Pancreas (tissue), 10 donors: ENCODE data around the gene C8B. TPM values are rescaled to one million over a fixed set of nuclear protein-coding genes. Genes with fewer than 3 reads are reported as not detected.

ENCODE experiments used
- ATAC-seq, 4 donors: fragments of 200-7000 bp; cut with Tn5 transposase; one replicate each; pipeline versions ENCODE4 v1.8.0 to v1.9.1; 2020; ENCODE audit warnings: mild to moderate bottlenecking in 4 of 4, moderate library complexity in 4 of 4
- DNase-seq, 6 donors: peaks; one replicate each; pipeline ENCODE4 v3.0.0-alpha.2; 2020
- FAIRE-seq: peaks from 2 replicates; lab custom pipeline; 2012; peaks lifted over from hg19 to GRCh38; lab: Jason Lieb, UNC
- H3K27ac ChIP-seq, 4 donors: fragments of 200-600 bp; sonication (generic); 1 replicate in 3 of 4; 2 replicates in 1 of 4; pipeline versions ENCODE4 v1.5.0 to v1.8.0; 2020
- H3K27me3 ChIP-seq, 4 donors: fragments of 200-600 bp; one replicate each; pipeline ENCODE4 v1.8.0; 2021
- H3K36me3 ChIP-seq, 3 donors: fragments of 200-600 bp; sonication (generic) in 1 of 3; one replicate each; pipeline versions ENCODE4 v1.5.0 to v1.8.0; 2020 to 2021
- H3K4me1 ChIP-seq, 3 donors: fragments of 200-600 bp; one replicate each; pipeline ENCODE4 v1.8.0; 2021
- H3K4me3 ChIP-seq, 4 donors: fragments of 200-600 bp; sonication (generic) in 2 of 4; one replicate each; pipeline versions ENCODE4 v1.5.0 to v1.8.0; 2020 to 2021
- H3K9me3 ChIP-seq, 4 donors: fragments of 200-600 bp; one replicate each; pipeline ENCODE4 v1.8.0; 2021
- WGBS, 2 donors: extraction: QIAGEN DNeasy Blood & Tissue Kit; methylation state at CpG; one replicate each; pipeline ENCODE4 v1.1.7; 2013; 5-methylcytosine and 5-hydroxymethylcytosine counted together
- intact Hi-C, 3 donors: fragments of 100-400 bp; cut with DNase I; formaldehyde crosslinking; loops; one replicate each; pipeline versions ENCODE4 v1.11.1 to v1.14.2; 2022
- polyA plus RNA-seq, 2 donors: library from polyadenylated mRNA; stranded (reverse); fragments of 200-250 nt; gene quantifications; one replicate each; pipeline ENCODE4 v1.2.3, GENCODE V29; 2013
- total RNA-seq, 6 donors: library from RNA; stranded (reverse); fragmentation: NEBNext Ultra II Directional in 4 of 6; extraction: Animal tissue kit (Norgen Biotek cat#: 25700) in 4 of 6; gene quantifications; one replicate each; pipeline versions ENCODE4 v1.2.1 to v1.2.4, GENCODE V29; 2021 to 2023
- TF ChIP-seq, protein P1 (sequence below), 4 donors: fragments of 200-600 bp; sonication (generic) in 3 of 4; IDR thresholded peaks; one replicate each; pipeline versions ENCODE4 v1.5.0 to v1.8.0; 2021; ENCODE audit warnings: antibody characterized with exemption in 4 of 4
- donor health status: healthy with polysubstance abuse.
- donor health status: DM: no; HTN: no; CAD: no; lungs with moderate emphysema.
- donor health status: DM: no; HTN: no; CAD: no.
- donor health status: control.
- donor health status: control.
- donor health status: Bipolar disorder and iron deficiency.
- donor health status: DM: yes; HTN: yes; CAD: no.
- donor health status: DM: no; HTN: no; CAD: no.
- donor health status: DM: no; HTN: no; CAD: no.
- donor health status: DM: yes; HTN: yes; CAD: no.

C8B gene
- total and polyA plus RNA-seq, 8 donors = 0.05 to 0.28 (median 0.18) TPM; not detected in 4

- no peak for FAIRE-seq
- Histone ChIP-seq H3K4me1 (peaks cover 0 to 6% (median 3%) of the 10 kb centered on the region in 3 donors), H3K9me3 (no peaks in the 10 kb centered on the region), H3K36me3 (no peaks in the 10 kb centered on the region), H3K27ac (no peak overlapping the region), H3K27me3 (no peaks in the 10 kb centered on the region), H3K4me3 (no peak overlapping the region)
- ATAC-seq = no peak
- intact Hi-C loops = no loop called here
- no peak for DNase-seq
- TF ChIP-seq, protein P1, sequence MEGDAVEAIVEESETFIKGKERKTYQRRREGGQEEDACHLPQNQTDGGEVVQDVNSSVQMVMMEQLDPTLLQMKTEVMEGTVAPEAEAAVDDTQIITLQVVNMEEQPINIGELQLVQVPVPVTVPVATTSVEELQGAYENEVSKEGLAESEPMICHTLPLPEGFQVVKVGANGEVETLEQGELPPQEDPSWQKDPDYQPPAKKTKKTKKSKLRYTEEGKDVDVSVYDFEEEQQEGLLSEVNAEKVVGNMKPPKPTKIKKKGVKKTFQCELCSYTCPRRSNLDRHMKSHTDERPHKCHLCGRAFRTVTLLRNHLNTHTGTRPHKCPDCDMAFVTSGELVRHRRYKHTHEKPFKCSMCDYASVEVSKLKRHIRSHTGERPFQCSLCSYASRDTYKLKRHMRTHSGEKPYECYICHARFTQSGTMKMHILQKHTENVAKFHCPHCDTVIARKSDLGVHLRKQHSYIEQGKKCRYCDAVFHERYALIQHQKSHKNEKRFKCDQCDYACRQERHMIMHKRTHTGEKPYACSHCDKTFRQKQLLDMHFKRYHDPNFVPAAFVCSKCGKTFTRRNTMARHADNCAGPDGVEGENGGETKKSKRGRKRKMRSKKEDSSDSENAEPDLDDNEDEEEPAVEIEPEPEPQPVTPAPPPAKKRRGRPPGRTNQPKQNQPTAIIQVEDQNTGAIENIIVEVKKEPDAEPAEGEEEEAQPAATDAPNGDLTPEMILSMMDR (IDR thresholded peaks at IDR 0.05) = no peak
- 69 to 75% methylated on average over 4 of the region's 4 CpGs for WGBS, 2 donors
Measured at GRCh38 chr1:56979986-56980755, 14.4 kb upstream of the C8B start.

- DNase-seq (peak in 4 of 6 donors; percentile 8 to 38 (median 28)), FAIRE-seq (no peak)
Measured at GRCh38 chr1:56978819-56979218, 13.0 kb upstream of the C8B start.

DNA sequence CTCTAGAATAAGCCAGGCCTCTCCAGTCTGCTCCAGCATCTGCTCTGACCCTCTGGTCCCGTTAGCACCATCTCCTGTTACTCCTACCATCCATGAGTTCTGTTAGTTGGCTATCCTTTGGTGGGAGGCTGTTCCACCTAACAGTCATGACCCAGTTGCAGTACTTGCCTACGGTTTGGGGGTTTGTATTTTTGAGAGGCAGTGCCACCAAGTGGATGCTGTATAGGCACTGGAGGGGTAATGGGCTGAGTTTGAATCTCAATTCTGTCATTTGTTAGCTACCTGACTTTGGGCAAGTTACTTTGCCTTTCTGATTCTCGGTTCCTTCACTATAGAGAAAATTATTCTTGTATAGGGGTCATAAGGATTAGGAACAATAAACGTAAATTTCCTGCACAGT lies 12.1 kb upstream of the C8B start:
- TF ChIP-seq, protein P1 (IDR thresholded peaks at IDR 0.05) = no peak
- Histone ChIP-seq H3K27me3 (no peaks in the 10 kb centered on the region), H3K4me1 (peaks cover 0 to 6% (median 3%) of the 10 kb centered on the region in 3 donors), H3K9me3 (no peaks in the 10 kb centered on the region), H3K36me3 (no peaks in the 10 kb centered on the region), H3K27ac (no peak overlapping the region), H3K4me3 (no peak overlapping the region)
- ATAC-seq = peak in 1 of 4 donors; percentile 46
- no peak for DNase-seq
- intact Hi-C loops = no loop called here
- 86 to 89% methylated on average over 4 of the region's 4 CpGs for WGBS, 2 donors
- no peak for FAIRE-seq

More at GRCh38 chr1:56978819-56979218, 13.0 kb upstream of the C8B start:
- no peaks in the 10 kb centered on the region for H3K27me3 ChIP-seq
- intact Hi-C loops = no loop called here
- H3K36me3 ChIP-seq = no peaks in the 10 kb centered on the region
- peaks cover 0 to 6% (median 3%) of the 10 kb centered on the region in 3 donors for H3K4me1 ChIP-seq
- TF ChIP-seq, protein P1 (IDR thresholded peaks at IDR 0.05) = no peak
- WGBS, 2 donors = 14 to 24% methylated on average over 5 of the region's 5 CpGs
- no peaks in the 10 kb centered on the region for H3K9me3 ChIP-seq
- H3K27ac ChIP-seq = no peak overlapping the region
- H3K4me3 ChIP-seq = no peak overlapping the region
- peak; percentile 55 to 89 (median 79) for ATAC-seq

DNA sequence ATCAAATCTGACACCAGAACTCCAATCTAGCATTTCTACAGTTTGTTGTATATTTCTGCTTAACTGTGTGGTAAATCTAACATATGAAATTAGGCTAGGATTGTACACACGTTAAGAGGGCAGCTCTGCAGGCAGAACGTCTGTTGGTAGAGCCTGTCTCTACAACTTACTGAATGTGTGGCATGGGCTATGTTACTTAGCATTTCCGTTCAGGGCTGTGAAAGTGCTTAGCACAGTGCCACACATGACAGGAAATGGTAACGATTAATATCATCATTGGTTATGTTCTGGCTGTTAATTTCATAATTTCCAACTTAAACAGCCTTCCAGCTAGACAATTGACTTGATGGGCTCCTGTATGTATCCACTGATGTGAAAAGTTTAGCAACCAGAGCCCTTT lies 9.6 kb upstream of the C8B start:
- no peaks in the 10 kb centered on the region for H3K36me3 ChIP-seq
- FAIRE-seq = no peak
- no peaks in the 10 kb centered on the region for H3K9me3 ChIP-seq
- H3K4me3 ChIP-seq = no peak overlapping the region
- no peak for ATAC-seq
- H3K4me1 ChIP-seq = peaks cover 0 to 6% (median 3%) of the 10 kb centered on the region in 3 donors
- H3K27me3 ChIP-seq = no peaks in the 10 kb centered on the region
- TF ChIP-seq, protein P1 (IDR thresholded peaks at IDR 0.05) = no peak
- 75 to 88% methylated on average over 4 of the region's 4 CpGs for WGBS, 2 donors
- no peak for DNase-seq
- H3K27ac ChIP-seq = no peak overlapping the region
- intact Hi-C loops = no loop called here
